Measurements from ENCODE around the gene ZNF496. TPM values are rescaled to one million over a fixed set of nuclear protein-coding genes. Genes with fewer than 3 reads are reported as not detected.

Gene ZNF496
- total and polyA plus RNA-seq, 9 donors, result 19.3 to 53.8 (median 40.0) TPM

DNA sequence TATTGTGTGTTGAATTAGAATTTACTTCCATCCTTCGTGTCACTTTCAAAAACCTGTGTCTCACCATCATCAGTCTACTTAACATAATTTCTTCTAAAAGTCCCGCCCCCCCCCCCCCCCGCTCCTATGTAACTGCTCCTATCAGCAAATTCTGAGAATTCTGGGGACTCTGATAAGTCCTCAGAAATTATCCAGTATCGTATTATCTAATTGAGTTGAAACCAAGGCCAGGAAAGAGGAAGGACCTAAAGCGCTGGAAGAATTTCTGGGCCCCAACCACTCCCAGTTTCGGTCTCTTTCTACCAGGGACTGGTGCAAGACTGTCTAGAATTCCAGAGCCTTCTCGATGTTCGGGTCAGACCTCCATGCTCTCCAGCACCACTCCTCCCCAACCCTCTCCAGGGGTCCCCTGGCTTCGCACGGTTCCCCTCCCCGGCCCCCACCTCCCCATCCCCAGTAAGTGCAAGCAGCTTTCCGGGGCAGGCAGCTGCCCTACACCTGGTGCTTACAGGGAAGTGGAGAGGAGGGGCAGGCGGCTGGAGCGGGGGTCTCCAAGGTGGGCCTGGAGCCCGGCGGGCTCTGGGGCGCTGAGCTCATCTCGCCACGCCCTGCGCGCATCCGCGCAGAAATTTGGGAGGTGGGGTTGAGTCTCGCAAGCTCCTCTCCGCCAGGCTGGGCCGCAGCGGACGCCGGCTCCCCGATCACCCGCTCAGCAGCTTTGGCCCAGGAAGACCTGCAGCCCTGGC lies 16.0 kb upstream of the ZNF496 start:
- Histone ChIP-seq H3K4me3 (peak overlapping the region; percentile 27), H3K4me1 (ENCODE audit: insufficient read depth) (peaks cover 5% of the 10 kb centered on the region), H3K36me3 (no peaks in the 10 kb centered on the region), H3K27ac (no peak overlapping the region), H3K9me3 (no peaks in the 10 kb centered on the region), H3K27me3 (no peaks in the 10 kb centered on the region)
- peak in 2 of 5 donors; percentile 34 to 54 for DNase-seq
- WGBS, 3 donors, result 11 to 12% (median 12%) methylated on average over 27 to 31 of the region's 31 CpGs
- TF ChIP-seq, protein P1, sequence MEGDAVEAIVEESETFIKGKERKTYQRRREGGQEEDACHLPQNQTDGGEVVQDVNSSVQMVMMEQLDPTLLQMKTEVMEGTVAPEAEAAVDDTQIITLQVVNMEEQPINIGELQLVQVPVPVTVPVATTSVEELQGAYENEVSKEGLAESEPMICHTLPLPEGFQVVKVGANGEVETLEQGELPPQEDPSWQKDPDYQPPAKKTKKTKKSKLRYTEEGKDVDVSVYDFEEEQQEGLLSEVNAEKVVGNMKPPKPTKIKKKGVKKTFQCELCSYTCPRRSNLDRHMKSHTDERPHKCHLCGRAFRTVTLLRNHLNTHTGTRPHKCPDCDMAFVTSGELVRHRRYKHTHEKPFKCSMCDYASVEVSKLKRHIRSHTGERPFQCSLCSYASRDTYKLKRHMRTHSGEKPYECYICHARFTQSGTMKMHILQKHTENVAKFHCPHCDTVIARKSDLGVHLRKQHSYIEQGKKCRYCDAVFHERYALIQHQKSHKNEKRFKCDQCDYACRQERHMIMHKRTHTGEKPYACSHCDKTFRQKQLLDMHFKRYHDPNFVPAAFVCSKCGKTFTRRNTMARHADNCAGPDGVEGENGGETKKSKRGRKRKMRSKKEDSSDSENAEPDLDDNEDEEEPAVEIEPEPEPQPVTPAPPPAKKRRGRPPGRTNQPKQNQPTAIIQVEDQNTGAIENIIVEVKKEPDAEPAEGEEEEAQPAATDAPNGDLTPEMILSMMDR (IDR thresholded peaks at IDR 0.05), result no peak
- TF ChIP-seq EP300 (IDR thresholded peaks at IDR 0.05) (no peak), POLR2A (IDR thresholded peaks at IDR 0.05) (no peak)
- intact Hi-C loops (cut with DNase I), result no loop called here

DNA sequence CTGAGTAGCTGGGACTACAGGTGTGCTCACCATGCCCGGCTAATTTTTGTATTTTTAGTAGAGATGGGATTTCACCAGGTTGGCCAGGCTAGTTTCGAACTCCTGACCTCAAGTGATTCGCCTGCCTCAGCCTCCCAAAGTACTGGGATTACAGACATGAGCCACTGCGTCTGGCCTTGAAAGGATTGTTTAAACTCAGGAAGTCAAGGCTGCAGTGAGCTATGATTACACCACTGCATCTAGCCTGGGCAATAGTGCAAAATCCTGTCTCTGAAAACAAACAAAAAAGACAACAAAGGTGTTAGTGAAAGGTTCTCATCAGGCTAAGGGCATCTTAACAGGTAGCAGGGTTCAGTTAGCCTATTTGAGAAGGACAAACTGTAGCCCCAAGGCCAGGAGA lies 14.2 kb upstream of the ZNF496 start:
- H3K27ac ChIP-seq, result no peak overlapping the region
- intact Hi-C loops (cut with DNase I), result no loop called here
- no peaks in the 10 kb centered on the region for H3K36me3 ChIP-seq
- WGBS, 3 donors, result 75 to 79% (median 77%) methylated on average over 4 of the region's 4 CpGs
- no peak for DNase-seq
- no peaks in the 10 kb centered on the region for H3K27me3 ChIP-seq
- no peak overlapping the region for H3K4me3 ChIP-seq
- TF ChIP-seq, protein P1 (IDR thresholded peaks at IDR 0.05), result no peak
- TF ChIP-seq EP300 (IDR thresholded peaks at IDR 0.05) (no peak), POLR2A (IDR thresholded peaks at IDR 0.05) (no peak)
- peaks cover 5% of the 10 kb centered on the region for H3K4me1 ChIP-seq (ENCODE audit: insufficient read depth)
- H3K9me3 ChIP-seq, result no peaks in the 10 kb centered on the region

DNA sequence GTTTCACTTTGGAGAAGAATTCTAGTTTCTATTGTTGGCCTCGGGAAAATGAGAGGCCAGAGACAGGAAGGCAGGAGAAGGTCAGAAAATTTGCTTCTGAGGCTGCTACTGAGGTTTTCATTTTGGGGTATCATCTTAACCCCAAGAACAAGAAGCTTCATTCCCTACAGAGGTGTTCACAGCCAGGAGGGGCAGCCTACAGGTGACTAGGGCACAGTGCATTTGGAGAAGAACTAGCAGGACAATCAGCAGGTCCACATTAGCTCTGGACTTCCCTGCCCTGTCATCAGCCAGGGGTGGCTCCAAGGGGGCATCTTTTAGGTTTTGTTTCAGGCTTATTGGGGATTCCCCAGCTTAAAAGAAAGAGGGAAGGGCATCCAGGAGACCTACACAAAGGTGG lies 12.1 kb upstream of the ZNF496 start:
- Histone ChIP-seq H3K9me3 (no peaks in the 10 kb centered on the region), H3K4me1 (ENCODE audit: insufficient read depth) (peaks cover 5% of the 10 kb centered on the region), H3K4me3 (no peak overlapping the region), H3K27me3 (no peaks in the 10 kb centered on the region), H3K27ac (no peak overlapping the region), H3K36me3 (no peaks in the 10 kb centered on the region)
- WGBS, 3 donors, result 74 to 94% (median 78%) methylated on average over 1 of the region's 1 CpG
- intact Hi-C loops (cut with DNase I), result no loop called here
- DNase-seq, result no peak
- TF ChIP-seq, protein P1 (IDR thresholded peaks at IDR 0.05), result no peak
- TF ChIP-seq POLR2A (IDR thresholded peaks at IDR 0.05) (no peak), EP300 (IDR thresholded peaks at IDR 0.05) (no peak)

DNA sequence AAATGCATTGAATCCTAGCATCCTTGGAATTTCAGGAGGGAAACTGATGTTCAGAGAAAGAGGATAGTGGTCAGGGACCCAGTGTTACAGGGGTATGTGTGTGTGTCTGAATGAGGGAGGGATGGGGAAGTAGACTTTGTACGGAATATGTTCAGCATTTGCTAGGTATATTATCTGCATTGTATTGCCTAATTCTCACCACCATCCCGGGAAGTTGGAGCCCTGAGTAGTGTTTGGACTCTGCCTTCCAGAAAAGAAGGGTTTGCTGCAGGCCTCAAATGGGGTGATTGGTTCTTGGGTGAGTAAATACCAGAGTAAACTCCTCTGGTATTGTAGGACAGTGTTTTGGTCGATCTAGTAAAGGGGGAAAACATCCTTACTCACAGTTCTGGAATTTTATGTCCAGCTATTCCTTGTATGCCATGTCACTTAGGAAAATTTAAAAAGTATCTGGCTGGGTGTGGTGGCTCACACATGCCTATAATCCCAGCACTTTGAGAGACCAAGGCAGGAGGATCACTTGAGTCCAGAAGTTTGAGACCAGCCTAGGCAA lies 7.1 kb upstream of the ZNF496 start:
- intact Hi-C loops (cut with DNase I), result no loop called here
- WGBS, 3 donors, result 53 to 59% (median 57%) methylated on average over 3 of the region's 3 CpGs

More for the DNA sequence above, 7.1 kb upstream of the ZNF496 start:
- Histone ChIP-seq H3K27me3 (no peaks in the 10 kb centered on the region), H3K4me3 (no peak overlapping the region), H3K4me1 (ENCODE audit: insufficient read depth) (peaks cover 6% of the 10 kb centered on the region), H3K9me3 (no peaks in the 10 kb centered on the region), H3K36me3 (no peaks in the 10 kb centered on the region), H3K27ac (no peak overlapping the region)
- DNase-seq, result no peak
- TF ChIP-seq POLR2A (IDR thresholded peaks at IDR 0.05) (no peak), EP300 (IDR thresholded peaks at IDR 0.05) (no peak)
- TF ChIP-seq, protein P1 (IDR thresholded peaks at IDR 0.05), result no peak
